ENCODE data around the gene CLIP1. TPM values are rescaled to one million over a fixed set of nuclear protein-coding genes. Genes with fewer than 3 reads are reported as not detected.
A peak's percentile ranks its signal among the peaks of the same experiment; 100 is the strongest.

Gene CLIP1
- total RNA-seq, 4 donors from 2014 or later, result 78.7 to 147 (median 118) TPM

DNA sequence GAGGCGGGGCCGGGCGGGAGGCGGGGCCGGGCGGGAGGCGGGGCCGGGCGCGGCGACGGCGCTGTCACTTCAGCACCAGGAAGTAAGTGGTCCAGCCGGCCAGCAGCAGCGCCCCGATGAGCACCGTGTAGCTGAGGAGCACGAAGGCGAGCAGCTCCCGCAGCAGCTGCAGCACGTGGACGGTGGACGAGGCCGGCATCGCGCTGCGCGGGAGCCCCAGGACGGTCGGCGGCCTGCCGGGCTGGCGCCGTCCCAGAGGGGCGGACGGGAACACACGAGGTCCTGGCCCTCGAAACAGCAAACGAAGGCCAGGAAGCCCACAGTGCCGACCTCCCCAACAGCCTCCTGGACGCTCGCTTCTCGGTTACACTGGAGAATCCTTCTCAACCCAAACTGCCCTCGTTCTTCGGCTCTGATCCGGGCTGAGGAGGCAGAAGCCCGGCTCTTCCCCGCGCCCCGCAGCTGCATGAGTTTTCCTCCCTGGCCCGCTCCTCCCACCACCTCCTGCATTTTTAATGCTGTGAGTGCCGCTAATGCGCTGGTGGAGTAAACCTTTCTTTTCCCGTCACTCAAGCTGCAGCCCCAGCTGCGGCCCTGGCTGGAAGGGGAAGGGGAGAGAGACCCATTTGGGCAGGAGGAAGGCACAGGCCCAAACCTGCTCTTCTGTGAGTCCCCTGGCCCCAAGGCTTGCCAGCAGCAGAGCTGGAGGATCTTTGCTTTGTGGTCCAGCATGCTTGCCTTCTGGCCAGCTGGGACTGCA, 195.9 kb downstream of the CLIP1 start:
- Histone ChIP-seq H3K27me3 (no peaks in the 10 kb centered on the region), H3K36me3 (peaks cover 0 to 67% (median 21%) of the 10 kb centered on the region in 3 donors), H3K9me3 (no peaks in the 10 kb centered on the region), H3K4me1 (peaks cover 19 to 40% (median 23%) of the 10 kb centered on the region in 3 donors), H3K27ac (peak overlapping the region in 3 of 4 donors; percentile 56 to 99 (median 93)), H3K4me3 (peak overlapping the region; percentile 26 to 99 (median 68))
- intact Hi-C loops (cut with DNase I), result no loop called here
- no peak for TF ChIP-seq POLR2A (IDR thresholded peaks at IDR 0.05)
- TF ChIP-seq, protein P1, sequence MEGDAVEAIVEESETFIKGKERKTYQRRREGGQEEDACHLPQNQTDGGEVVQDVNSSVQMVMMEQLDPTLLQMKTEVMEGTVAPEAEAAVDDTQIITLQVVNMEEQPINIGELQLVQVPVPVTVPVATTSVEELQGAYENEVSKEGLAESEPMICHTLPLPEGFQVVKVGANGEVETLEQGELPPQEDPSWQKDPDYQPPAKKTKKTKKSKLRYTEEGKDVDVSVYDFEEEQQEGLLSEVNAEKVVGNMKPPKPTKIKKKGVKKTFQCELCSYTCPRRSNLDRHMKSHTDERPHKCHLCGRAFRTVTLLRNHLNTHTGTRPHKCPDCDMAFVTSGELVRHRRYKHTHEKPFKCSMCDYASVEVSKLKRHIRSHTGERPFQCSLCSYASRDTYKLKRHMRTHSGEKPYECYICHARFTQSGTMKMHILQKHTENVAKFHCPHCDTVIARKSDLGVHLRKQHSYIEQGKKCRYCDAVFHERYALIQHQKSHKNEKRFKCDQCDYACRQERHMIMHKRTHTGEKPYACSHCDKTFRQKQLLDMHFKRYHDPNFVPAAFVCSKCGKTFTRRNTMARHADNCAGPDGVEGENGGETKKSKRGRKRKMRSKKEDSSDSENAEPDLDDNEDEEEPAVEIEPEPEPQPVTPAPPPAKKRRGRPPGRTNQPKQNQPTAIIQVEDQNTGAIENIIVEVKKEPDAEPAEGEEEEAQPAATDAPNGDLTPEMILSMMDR (IDR thresholded peaks at IDR 0.05), result no peak
- no peak for DNase-seq
- 9 to 20% methylated on average over 2 to 8 of the region's 55 CpGs for WGBS, 2 donors

DNA sequence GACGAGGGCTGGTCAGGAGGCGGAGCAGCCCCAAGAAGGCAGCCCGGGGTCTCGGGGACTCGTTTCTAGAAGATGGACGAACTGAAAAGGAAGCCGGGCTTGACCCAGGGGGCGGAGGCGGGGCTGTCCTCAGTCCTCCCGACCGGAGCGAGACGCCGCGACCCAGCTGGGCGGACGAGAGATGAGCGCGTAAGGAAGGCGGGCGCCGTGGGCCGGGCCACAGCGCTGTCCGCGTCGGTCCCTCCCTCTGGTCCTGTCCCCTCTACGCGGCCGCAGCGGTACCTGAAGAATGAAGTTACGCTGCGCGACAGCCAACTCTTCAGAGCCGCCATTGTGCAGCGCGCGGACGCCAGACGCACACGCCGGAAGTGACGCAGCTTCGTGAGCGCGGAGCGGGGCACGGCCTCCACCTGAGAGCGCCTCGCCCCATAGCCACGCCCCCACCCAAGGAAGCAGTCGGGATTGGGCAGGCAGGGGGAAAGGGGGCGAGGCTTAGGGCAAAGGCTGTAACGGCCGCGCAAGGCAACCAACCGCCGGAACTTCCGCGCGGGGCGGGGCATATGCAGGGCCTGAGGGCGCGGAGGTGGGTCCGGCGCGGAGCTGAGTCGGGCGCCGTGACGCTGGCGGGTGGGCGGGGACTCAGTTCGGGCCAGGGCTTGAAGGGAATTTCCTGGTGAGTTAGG, 196.6 kb downstream of the CLIP1 start, which contains the start of gene DIABLO:
Gene DIABLO (minus strand): TSS at position 370 of the 683 bp plus-strand sequence. CDS start 38 bp downstream, at position 332.
- Histone ChIP-seq H3K27ac (peak within 1 kb of the TSS; percentile 93 to 99 (median 94)), H3K9me3 (no peaks in the 10 kb centered on the region), H3K36me3 (peaks cover 0 to 67% (median 19%) of the 10 kb centered on the region in 3 donors), H3K4me1 (peaks cover 19 to 40% (median 23%) of the 10 kb centered on the region in 3 donors), H3K27me3 (no peaks in the 10 kb centered on the region), H3K4me3 (peak within 1 kb of the TSS; percentile 62 to 99 (median 84))
- no CpG with 5 or more reads among the region's 74 CpGs for WGBS, 2 donors
- DNase-seq, result peak; percentile 98
- peak in 3 of 4 donors; percentile 89 to 96 (median 94) for TF ChIP-seq POLR2A (IDR thresholded peaks at IDR 0.05)
- TF ChIP-seq, protein P1 (IDR thresholded peaks at IDR 0.05), result no peak
- intact Hi-C loops (cut with DNase I), result no loop called here

Other genes starting within 250 kb of the CLIP1 start
- gene IL31, start 248.4 kb downstream of the CLIP1 start, total RNA-seq, result not detected
- gene LRRC43, start 239.5 kb downstream of the CLIP1 start, total RNA-seq, result under 1 TPM in 2 of 4 donors, not detected in 2; 0.59 to 0.70 TPM
- gene B3GNT4, start 219.0 kb downstream of the CLIP1 start, total RNA-seq, result 1 to 10 TPM in 1 of 4 donors, under 1 TPM in 3; 0.35 to 1.1 (median 0.47) TPM
- 10 to 100 TPM; 21.6 to 50.0 (median 41.3) TPM for gene DIABLO, start 196.6 kb downstream of the CLIP1 start, total RNA-seq
- gene VPS33A, start 156.2 kb downstream of the CLIP1 start, total RNA-seq, result 10 to 100 TPM; 11.5 to 16.7 (median 12.6) TPM
- gene ZCCHC8, start 78.3 kb upstream of the CLIP1 start, total RNA-seq, result 10 to 100 TPM; 15.6 to 27.7 (median 20.0) TPM
- 10 to 100 TPM; 40.9 to 78.6 (median 63.8) TPM for gene RSRC2, start 104.3 kb upstream of the CLIP1 start, total RNA-seq
- 10 to 100 TPM in 3 of 4 donors, 1 to 10 TPM in 1; 9.0 to 33.7 (median 14.4) TPM for gene KNTC1, start 104.6 kb upstream of the CLIP1 start, total RNA-seq

Measured in esophagus squamous epithelium (tissue), 5 donors.